GM19372 (cell line): ENCODE results near the gene NISCH.
"Not testable (repeated sequence)": the region's sequence is repeated elsewhere in the genome, so short reads cannot be mapped to it uniquely, and the experiment has no call there.

Experiments
- ATAC-seq: cut with Tn5 transposase; IDR thresholded peaks from one replicate; pipeline ENCODE4 v1.9.1; 2021; ENCODE audit warnings: mild to moderate bottlenecking, low read depth, moderate library complexity; ENCODE audit not compliant: unreplicated experiment

The NISCH gene

DNA sequence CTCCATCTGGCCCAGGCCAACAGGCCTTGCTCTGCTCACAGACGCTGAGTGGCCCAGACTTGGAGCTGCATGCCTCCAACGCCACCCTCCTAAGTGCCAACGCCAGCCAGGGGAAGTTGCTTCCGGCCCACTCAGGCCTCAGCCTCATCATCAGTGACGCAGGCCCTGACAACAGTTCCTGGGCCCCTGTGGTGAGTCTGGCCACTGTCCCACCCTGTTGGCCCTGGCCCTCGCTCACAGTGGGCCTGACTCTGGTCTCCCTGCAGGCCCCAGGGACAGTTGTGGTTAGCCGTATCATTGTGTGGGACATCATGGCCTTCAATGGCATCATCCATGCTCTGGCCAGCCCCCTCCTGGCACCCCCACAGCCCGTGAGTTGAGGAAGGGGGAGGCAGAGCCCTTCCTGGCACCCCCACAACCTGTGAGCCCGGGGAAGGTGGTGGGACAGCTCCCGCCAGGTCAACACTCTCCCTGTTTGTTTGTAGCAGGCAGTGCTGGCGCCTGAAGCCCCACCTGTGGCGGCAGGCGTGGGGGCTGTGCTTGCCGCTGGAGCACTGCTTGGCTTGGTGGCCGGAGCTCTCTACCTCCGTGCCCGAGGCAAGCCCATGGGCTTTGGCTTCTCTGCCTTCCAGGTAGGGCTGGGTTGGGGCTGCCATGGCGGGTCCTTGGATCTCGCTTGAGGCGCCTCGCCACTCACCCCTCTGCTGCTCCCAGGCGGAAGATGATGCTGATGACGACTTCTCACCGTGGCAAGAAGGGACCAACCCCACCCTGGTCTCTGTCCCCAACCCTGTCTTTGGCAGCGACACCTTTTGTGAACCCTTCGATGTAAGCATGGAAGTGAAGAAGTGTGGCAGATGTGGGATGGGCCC lies 68.2 kb downstream of the NISCH start:
- no peak for ATAC-seq

DNA sequence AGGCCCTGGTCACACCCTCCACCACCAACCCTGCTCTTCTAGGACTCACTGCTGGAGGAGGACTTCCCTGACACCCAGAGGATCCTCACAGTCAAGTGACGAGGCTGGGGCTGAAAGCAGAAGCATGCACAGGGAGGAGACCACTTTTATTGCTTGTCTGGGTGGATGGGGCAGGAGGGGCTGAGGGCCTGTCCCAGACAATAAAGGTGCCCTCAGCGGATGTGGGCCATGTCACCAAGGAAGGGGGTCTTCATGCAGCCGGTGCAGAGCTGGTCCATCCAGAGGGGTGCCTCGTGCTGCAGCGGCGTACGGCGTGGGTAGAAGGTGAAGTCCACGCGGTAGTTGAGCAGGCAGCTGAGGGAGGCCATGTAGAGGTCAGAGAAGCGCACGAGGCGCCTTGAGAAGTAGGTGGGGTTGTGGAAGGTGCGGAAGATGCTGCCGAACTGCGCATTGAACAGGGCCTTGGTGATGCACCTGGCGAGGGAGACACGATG lies 68.9 kb downstream of the NISCH start:
- ATAC-seq = no peak

DNA sequence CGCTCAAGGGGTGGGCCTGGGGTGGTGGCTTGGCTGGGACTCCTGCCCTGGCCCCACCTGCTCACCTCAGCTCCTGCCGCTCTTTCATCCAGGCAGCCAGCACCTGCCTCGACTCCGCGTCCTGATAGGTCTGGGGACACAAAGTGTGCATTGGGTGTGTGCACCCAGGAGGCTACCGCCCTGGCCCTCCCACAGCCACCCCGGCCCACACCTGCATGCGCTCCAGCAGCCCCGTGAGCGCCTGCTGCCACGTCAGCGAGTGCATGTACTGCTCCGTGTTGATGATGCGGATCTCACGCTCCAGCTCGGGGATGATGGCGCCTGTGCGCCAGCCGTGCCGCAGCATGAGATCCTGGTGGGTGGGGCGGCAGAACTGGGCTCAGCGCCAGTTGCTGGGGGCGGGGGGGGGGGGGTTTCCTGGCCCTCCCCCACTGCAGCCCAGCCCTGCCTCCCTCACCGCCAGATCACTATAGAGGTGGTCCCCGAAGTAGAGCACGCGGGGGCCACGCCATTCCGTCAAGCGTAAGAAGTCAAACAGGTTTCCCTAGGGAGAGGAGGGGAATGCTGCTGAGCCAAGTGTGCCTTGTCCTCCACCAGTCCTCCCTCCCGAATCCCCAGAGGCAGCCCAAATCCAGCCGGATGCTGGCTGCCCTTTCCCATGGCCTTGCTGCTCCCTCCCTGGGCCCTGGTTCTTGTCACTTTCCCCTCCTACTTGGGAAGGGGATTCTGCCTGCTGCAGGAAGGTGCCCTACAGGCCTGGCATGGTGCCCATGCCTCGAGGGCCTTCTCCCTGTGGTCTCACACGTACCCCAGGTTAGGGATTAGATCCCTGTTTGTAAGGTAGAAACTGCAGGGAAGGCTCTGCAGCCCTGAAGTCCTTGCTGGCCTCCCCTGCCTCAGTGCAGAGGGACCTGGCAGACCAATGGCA lies 69.6 kb downstream of the NISCH start:
- ATAC-seq = no peak

DNA sequence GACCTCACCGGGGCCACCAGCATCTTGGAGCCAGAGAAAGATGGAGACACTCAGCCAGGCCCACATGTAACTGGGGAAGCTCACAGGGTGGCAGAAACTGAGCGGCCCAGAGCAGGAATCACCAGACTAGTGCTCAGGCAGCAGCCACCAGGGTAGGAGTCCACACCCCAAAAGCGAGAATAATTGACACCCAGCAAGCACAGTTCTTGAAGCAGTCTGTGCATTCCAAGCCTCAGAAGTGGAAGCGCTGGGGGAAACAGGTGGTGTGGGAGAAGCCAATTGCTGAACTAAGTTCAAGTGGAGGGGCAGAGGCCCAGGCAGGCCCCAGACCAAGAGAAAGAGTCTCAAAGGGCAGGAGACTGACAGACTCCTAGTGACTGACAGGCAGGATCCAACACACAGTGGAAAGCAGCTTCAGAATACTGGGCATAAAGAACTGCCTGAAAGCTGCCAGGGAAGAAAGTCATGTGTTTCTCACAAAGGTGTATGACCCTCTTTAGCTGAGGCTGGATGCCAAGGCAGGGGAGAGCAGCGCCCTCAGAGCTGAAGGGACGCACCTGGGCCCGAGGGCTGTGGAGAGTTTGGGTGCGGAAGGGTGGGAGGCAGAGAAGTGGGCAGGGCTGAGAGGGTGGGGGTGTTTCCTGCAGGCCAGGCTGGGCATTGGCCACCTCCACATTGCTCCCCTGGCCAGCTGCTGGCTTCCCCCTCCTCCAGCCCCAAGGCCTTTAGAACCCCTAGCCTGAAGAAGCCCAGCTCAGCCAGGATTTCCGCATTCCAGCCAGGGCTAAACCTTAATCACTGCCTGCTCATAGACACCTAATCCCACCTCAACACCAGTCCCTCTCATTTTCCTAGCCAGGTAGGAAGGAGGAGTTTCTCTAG lies 70.5 kb downstream of the NISCH start:
- no peak for ATAC-seq

DNA sequence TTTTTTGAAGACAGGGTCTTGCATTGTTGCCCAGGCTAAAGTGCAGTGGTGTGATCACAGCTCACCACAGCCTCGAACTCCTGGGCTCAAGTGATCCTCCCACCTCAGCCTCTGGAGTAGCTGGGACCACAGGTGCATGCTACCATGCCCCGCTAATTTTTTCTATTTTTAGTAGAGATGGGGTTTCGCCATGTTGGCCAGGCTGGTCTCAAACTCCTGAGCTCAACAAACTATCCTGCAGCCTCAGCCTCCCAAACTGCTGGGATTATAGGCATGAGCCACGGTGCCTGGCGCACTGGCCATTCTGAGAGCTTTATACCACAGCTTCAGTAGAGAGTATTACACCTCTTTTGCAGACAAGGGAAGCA lies 71.3 kb downstream of the NISCH start:
- ATAC-seq = not testable (repeated sequence)

DNA sequence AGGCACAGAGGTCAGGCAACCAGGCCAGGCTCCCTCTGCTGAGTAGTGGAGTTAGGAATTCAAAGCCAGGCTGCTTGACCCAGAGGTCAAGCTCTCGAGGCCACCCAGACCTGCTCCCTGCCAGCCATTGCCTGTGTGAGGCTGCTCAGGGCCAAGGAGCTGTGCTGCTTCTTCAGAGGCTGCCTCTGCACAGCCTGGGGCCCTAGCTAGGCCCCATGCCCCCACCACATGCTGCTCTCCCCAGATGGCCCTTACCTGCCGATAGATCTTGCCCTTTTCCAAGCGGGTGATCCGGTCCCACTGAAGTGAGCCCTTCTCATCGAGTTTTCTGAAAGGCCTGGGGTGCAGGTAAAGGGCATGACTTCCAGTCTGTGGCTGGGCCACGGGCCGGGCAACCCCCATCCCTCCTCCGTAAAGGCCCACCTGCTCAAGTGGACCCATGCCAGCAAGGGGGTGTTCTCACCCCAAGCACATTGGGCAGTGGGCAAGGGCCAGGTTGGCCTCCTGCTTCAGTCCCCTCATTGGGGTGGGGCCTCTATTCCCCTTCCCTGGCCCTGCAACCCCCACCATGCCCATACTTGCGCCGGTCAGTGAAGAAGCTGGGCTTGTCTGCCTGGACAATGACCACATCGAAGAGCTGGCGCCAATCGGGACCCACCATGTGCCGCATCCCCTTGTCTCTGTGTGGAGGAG lies 71.8 kb downstream of the NISCH start:
- ATAC-seq = no peak

DNA sequence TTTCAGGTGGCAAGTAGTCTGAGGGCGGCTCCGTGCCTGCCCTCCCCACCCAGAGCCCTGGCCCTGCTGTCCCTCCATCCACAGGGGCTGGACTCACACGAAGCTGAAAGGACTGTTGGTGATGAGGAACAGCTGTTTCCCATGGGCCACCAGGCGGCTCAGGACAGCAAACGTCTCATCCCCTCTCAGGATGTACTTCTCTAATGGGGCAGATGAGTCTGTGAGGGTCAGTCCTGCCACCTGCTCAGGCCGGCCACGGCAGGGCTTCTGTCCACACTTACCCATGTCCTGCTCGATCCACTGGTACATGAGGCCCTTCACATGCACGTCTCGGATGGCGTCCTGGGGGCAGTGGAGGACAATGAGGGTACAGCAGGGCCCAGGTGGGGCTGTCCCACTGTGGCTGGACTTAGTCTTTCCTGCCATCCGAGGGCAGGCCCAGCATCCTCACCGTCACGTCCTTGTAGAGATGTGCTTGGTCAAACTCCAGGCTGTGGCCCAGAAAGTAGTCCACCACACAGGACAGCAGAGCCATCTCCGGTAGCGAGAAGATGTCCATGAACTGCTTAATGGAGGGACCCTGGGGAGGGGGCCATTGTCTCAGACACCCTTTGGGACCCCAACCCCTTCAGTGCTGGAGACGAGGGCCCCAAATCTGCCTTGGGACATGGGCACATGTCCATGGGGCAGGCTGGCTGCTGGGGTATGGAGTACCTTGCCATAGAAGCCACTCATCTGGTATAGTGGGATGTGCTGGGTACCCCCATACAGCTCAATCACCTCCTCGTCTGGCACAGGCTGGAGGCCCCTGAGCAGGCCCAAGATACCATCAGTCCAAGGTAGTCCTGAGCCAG lies 72.6 kb downstream of the NISCH start:
- no peak for ATAC-seq

DNA sequence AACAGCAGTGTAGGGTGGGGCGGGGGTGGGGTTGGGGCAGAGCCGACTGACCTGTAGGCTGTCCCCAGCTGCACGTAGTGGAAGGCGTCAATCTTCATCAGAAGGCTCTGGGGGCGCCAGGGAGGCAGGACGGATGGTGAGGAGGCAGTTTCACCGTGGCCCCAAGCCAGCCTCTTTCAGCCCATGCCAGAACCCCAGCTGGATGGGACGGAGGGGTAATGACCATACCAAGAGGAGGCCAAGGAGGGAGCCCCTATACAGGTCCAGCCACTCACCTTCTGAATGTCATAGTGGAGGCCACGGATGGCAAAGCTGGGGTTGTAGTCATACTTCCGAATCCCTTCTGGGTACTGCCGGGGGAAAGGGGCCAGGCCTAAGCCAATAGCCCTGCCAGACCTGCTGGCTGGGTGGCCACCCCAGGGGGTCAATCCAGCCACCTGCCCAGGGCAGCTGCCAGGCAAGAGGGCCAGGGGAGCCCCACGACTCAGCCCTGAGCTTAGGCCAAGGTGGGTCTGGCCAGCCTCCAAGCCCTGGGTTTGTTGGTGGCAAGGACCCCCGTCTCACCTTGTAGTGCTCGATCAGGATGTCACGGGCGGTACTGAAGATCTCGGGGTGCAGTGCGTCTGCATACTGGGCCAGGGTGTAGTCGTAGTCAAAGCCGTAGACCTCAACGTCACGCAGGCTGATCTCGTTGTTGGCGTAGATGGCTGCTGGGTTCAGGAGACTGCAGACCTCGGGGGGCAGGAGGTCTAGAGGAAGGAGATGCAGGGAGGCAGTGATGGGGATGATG lies 73.4 kb downstream of the NISCH start:
- no peak for ATAC-seq

DNA sequence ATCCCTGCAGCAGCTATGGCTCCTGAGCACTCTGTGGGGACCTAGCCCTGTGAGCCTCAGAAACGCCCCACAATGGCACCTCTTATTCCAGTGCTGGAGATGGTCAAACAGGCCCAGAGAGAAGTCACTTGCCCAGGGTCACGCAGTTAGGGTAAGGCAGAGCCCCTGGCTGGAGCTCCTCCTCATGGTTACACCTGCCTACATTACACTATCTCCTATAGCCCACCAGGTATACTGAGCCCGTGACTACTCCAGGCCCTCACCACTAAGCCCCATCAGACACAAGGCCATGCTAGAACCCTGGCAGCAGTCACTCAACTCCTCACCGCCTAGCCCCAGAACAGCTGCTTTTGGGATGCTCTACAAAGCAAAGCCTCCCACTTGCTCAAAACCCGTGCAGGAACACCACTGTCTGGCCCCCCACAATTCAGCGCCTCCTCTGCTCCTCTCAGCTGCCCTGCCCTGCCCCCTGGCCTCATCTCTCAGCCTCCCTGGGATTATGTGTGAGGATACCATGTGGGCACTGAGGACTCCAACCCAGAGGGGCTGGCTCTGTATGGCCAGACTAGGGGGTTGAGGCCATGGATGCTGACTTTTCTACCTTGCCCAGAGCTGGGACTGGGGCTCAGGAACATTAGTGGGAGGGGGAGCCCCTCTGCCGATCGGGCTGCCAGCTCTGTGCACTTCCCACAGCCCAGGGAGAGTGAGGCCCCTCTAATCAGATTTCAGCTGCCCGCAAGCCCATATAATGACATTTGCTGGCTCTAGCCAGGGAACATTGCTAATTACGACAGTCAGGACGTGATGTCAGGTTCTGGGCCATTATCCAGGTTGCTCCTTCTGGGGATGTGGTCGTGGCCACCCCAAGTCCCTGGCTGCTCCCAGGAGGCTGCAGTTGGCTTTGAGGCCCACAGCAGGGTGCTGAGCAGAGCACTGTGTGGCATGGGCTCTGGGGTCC lies 74.3 kb downstream of the NISCH start:
- no peak for ATAC-seq

DNA sequence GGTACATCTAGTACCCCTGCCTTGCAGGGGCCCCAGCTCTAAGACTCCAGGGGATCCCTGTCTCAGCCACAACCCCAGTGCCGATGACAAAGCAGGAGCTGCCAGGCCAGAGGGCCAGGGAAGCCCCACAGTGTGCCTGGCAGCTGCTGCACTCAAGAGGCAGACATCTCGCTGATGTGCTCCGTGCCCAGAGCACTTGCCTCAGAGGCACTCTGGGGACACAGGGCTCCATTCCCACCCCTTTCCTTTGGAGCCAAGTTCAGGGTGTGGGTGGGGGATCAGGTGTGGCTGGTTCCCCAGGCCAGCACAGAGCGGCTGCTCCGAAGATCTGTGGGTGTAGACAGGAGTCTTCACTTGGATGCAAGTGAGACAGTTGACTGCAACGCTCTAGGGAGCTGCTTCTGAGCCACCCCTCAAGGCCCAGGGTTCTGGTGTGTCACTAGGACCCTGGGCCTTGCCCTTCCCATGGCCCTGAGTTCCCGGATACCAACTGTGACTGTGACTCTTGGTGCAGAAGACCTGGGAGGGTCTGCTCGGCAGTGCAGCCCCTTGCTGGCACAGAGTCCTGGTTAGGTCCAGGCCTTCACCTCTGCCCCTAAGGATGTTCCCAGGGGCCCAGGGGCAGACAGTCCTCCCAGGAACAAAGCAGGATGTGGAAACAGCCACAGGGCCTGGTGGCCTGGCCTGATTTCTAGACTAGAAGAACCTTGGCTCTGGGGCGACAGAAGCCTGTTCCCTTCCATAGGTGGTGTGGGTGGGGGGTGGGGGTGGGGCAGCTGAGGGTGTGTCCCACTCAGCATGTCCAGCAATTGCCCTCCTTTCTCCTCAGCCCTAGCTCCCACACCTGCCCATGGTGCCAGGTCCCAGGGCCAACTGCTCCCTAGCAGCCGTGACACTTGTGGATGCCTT lies 75.8 kb downstream of the NISCH start:
- ATAC-seq = no peak

DNA sequence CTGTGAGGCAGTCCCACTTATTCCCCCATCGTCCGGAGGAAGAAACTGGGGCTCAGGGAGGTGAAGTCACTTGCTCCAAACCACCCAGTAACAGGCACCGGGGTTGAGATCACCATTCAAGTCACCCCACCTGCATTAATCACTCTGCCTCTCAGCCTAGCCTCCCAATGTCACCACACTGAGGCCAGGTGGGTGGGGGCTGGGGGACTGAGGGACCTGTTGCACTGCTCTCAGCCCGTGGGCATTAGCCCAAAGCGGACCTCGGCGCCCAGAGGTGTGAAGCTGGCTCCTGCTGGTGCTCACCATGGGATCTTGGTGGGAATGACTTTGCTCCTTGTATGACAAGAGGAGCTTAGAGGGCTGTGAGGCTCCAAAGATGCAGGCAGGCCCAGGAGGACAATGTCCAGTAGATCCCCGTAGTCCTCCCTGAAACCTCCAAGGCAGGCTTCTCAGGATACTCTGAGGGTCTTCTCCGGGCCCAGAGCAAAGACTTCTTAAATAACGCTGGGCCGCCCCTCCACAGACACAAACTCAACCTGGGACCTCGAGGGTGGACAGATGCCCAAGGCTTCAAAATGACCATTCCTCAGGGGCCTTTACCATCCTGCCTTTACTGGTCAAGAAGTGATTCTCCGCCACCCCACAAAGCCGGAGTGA lies 76.6 kb downstream of the NISCH start:
- ATAC-seq = no peak

DNA sequence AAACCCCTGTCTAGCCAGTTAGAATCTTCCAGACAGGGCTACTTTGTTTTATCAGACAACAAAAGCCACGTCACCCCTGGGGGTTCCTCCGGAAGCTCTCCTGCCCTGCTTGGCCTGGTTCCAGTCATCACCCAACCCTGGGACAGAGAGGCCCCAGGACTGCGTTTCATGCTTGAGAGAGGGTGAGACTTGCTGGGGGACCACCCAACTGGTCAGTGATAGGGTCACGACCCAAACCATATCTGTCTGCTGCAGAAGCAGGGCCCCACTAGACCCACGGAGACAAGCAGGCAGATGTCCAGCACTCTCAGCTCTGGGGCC lies 77.1 kb downstream of the NISCH start:
- no peak for ATAC-seq

DNA sequence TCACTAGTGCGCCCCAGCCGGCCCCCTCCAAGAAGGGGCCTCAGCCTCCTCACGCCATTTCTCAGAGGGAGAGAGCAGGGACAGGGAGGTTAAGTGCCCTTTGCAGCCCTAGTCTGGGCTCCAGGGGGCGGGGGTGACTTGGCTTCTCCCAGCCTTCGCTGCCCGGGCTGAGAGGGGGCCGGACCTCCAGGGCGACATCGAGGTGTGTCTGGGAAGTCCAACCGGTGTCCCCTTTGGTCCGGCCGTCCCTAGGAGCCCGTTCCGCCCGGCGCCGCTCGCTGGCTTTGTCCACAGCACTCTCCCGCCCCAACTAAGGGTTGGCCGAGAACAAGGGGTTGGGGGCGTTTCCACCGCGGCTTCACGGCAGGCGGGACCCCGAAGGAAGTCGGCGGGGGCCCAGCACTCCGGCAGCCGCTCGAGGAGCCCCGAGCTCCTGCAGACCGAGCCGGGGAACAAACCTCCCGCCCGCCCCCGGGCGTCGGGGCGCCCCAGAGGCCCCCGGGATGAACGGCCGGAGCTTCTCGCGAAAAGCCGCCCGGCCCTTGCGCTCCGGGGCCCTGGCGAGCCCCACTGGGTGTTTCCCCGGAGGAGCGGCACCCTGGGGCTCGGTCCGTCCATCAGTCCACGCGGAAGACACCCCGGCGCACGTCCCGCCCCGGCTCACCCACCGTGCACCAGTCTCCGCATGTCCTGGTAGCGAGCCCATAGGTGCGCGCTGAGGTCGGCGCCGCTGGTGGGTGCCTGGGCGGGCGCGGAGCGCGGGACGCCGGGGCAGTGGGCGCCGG lies 77.6 kb downstream of the NISCH start:
- ATAC-seq = no peak

DNA sequence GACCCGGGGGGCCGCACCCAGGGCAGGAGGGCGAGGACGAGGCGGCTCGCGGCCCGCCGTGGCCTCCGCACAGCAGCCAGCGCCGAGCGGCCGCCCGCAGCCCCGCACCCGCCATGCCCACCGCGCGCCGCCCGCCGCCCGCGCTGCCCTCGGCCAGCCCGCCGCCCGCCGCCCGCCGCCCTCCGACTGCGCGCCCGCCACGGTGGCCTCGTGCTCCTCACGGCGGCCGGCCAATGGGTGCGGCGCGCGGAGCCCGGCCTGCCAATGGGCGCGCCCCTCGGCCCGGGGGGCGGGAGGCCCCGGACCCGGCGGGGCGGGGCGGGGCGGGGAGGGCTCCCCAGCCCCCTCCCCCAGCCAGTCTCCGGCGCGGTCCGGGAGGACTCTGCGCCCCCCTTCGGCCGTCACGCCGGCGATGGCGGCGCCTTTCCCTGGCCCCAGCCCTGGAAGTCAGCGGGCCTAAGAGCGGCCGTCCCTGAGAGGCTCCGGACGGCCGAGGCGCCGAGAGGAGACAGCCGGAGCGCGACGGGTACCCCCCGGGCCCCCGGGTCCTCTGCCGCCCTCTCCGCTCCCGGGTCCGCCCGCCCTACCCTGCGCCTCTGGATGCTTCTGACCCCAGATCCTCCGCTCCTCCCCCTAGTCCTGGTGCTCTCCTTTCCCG lies 78.3 kb downstream of the NISCH start, which contains the start of gene NT5DC2:
Gene NT5DC2, minus strand, starts transcription at position 235 of the 658 bp plus-strand sequence. Its CDS starts 120 bp downstream, at position 115.
- no peak for ATAC-seq
